Keratinocyte (primary cell): ENCODE measurements around the gene SOX8. TPM values are rescaled to one million over a fixed set of nuclear protein-coding genes. Genes with fewer than 3 reads are reported as not detected.

Experiments used
- DNase-seq: peaks from one replicate; pipeline ENCODE4 v3.0.0-alpha.2; 2011; ENCODE audit warnings: low read depth, missing footprints, low spot score
- FAIRE-seq: peaks from 2 replicates; lab custom pipeline; 2011; peaks lifted over from hg19 to GRCh38; lab: Jason Lieb, UNC
- H2AFZ ChIP-seq: 2 replicates; pipeline ENCODE4 v1.6.0; 2012; ENCODE audit warnings: low read length, control low read depth, inconsistent platforms; ENCODE audit not compliant: control insufficient read depth
- H3K27ac ChIP-seq: 2 replicates; pipeline ENCODE4 v1.5.1; 2011; ENCODE audit warnings: low read length; ENCODE audit not compliant: control insufficient read depth, insufficient read depth
- H3K27me3 ChIP-seq: 3 replicates; pipeline ENCODE4 v1.6.0; 2011; ENCODE audit warnings: low read length; ENCODE audit not compliant: control insufficient read depth, insufficient read depth; ENCODE audit errors: extremely low read depth
- H3K36me3 ChIP-seq, 2 experiments: 2 replicates in 1 of 2; 3 replicates in 1 of 2; pipeline ENCODE4 v1.5.1; 2011; ENCODE audit warnings: low read length in 2 of 2, mild to moderate bottlenecking in 1 of 2; ENCODE audit not compliant: control insufficient read depth in 2 of 2, insufficient read depth in 2 of 2; ENCODE audit errors: extremely low read depth in 1 of 2
- H3K4me1 ChIP-seq: 3 replicates; pipeline ENCODE4 v1.5.1; 2011; ENCODE audit warnings: low read length; ENCODE audit not compliant: control insufficient read depth, insufficient read depth; ENCODE audit errors: extremely low read depth
- H3K4me2 ChIP-seq: 3 replicates; pipeline ENCODE4 v1.6.0; 2011; ENCODE audit warnings: low read depth, low read length; ENCODE audit not compliant: control insufficient read depth, insufficient read depth; ENCODE audit errors: extremely low read depth
- H3K4me3 ChIP-seq, 3 experiments: fragments of 200-600 bp in 1 of 3; sonication (generic) in 1 of 3; 2 replicates in 2 of 3; 3 replicates in 1 of 3; pipeline ENCODE4 v1.5.1; 2011 to 2016; ENCODE audit warnings: low read length in 3 of 3, mild to moderate bottlenecking in 3 of 3, control low read depth in 2 of 3, inconsistent platforms in 1 of 3, low read depth in 1 of 3, mixed read lengths in 1 of 3, mixed run types in 1 of 3, moderate library complexity in 1 of 3; ENCODE audit not compliant: control insufficient read depth in 2 of 3, insufficient read depth in 2 of 3; ENCODE audit errors: extremely low read depth in 1 of 3
- H3K79me2 ChIP-seq: 2 replicates; pipeline ENCODE4 v1.6.0; 2012; ENCODE audit warnings: low read length; ENCODE audit not compliant: control insufficient read depth, insufficient read depth
- H3K9ac ChIP-seq: 3 replicates; pipeline ENCODE4 v1.6.0; 2011; ENCODE audit warnings: low read length; ENCODE audit not compliant: control insufficient read depth, insufficient read depth; ENCODE audit errors: extremely low read depth
- H3K9me1 ChIP-seq: 3 replicates; pipeline ENCODE4 v1.6.0; 2011; ENCODE audit warnings: low read length; ENCODE audit not compliant: control insufficient read depth, insufficient read depth; ENCODE audit errors: extremely low read depth
- H3K9me3 ChIP-seq: 2 replicates; pipeline ENCODE4 v1.5.1; 2012; ENCODE audit warnings: low read depth, low read length; ENCODE audit not compliant: control insufficient read depth
- H4K20me1 ChIP-seq: 3 replicates; pipeline ENCODE4 v1.6.0; 2011; ENCODE audit warnings: low read length; ENCODE audit not compliant: control insufficient read depth, insufficient read depth; ENCODE audit errors: extremely low read depth
- EZH2 ChIP-seq: IDR thresholded peaks from one replicate; pipeline ENCODE4 v1.6.1; 2012; ENCODE audit warnings: inconsistent platforms, mild to moderate bottlenecking, low read length, moderate library complexity
- dilution Hi-C: fragments of 300-500 bp; cut with MboI; formaldehyde crosslinking; loops from one replicate; pipeline ENCODE4 v1.7.0; 2020; ENCODE audit warnings: low sequenced_read_pairs; ENCODE audit not compliant: extremely low pct_ligation_motif_present
- polyA plus RNA-seq, 5 experiments: library from polyadenylated mRNA; depleted of rRNA in 3 of 5; stranded (reverse) in 3 of 5; stranded (forward) in 1 of 5; unstranded in 1 of 5; fragments of >200 nt; gene quantifications; 1 replicate in 1 of 5; 2 replicates in 3 of 5; 3 replicates in 1 of 5; pipeline versions ENCODE4 v1.2.1 to v1.2.3, GENCODE V29; 2011 to 2012; ENCODE audit warnings: missing spikeins in 2 of 5, low read depth in 1 of 5, low replicate concordance in 1 of 5
- TF ChIP-seq, protein P1 (sequence below), 3 experiments: IDR thresholded peaks in 1 of 3; conservative IDR thresholded peaks in 1 of 3; optimal IDR thresholded peaks in 1 of 3; 2 replicates in 2 of 3; 3 replicates in 1 of 3; pipeline versions ENCODE3 to v1.5.1; 2011; ENCODE audit warnings: low read length in 3 of 3, mild to moderate bottlenecking in 3 of 3, moderate library complexity in 2 of 3, control low read depth in 1 of 3, inconsistent platforms in 1 of 3; ENCODE audit not compliant: insufficient read depth in 2 of 3; ENCODE audit errors: extremely low read depth in 1 of 3

The SOX8 gene
- polyA plus RNA-seq, 1 donor (not counting 4 experiments of a cell fraction or from before 2014, with no cell fraction given), result 0.03 TPM

DNA sequence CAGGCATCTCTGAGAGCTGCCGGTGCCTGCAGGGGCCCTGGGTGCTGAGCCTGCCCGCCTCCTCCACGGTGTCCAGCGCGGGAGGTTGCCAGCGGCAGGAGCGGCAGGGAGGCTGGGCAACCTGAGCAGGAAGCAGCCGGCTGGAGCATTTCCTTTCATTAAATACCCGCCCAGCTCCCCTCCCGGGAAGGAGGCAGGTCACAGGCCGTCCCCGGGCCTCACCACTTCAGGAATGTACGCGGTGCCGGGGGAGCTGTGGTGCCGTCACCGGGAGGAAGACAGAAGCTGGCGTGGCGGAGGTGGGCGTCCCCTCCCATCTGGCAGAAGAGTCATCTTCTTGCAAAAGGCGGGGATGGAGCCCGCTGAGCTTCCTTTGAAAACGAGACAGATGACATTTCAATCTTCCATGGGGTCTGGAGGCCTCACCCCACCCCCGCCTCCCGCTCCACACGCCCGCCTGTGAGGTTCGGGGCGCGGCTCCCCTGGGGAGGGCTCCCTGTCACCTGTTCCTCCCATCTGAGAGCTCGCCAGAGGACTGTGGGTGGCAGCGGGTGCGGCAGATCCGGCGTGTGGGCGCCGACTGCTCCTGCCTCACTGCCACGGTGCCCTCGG is 16.0 kb downstream of the SOX8 start:
- dilution Hi-C loops, result no loop called here
- no peak for DNase-seq
- no peak overlapping the region for H3K9ac ChIP-seq

GRCh38 chr16:998211-998610 is 16.6 kb downstream of the SOX8 start:
- Histone ChIP-seq H3K9ac (no peak overlapping the region), H3K4me3 (no peak overlapping the region), H3K27ac (no peak overlapping the region), H3K9me1 (no peaks in the 10 kb centered on the region), H4K20me1 (no peaks in the 10 kb centered on the region), H3K4me1 (peaks cover 6% of the 10 kb centered on the region), H3K79me2 (no peaks in the 10 kb centered on the region), H2AFZ (no peak overlapping the region), H3K9me3 (peaks cover 20% of the 10 kb centered on the region), H3K36me3 (no peaks in the 10 kb centered on the region), H3K27me3 (peaks cover 55% of the 10 kb centered on the region), H3K4me2 (no peak overlapping the region)
- DNase-seq, result no peak
- dilution Hi-C loops, result no loop called here
- no peak for FAIRE-seq
- TF ChIP-seq EZH2, result no peak
- TF ChIP-seq, protein P1, sequence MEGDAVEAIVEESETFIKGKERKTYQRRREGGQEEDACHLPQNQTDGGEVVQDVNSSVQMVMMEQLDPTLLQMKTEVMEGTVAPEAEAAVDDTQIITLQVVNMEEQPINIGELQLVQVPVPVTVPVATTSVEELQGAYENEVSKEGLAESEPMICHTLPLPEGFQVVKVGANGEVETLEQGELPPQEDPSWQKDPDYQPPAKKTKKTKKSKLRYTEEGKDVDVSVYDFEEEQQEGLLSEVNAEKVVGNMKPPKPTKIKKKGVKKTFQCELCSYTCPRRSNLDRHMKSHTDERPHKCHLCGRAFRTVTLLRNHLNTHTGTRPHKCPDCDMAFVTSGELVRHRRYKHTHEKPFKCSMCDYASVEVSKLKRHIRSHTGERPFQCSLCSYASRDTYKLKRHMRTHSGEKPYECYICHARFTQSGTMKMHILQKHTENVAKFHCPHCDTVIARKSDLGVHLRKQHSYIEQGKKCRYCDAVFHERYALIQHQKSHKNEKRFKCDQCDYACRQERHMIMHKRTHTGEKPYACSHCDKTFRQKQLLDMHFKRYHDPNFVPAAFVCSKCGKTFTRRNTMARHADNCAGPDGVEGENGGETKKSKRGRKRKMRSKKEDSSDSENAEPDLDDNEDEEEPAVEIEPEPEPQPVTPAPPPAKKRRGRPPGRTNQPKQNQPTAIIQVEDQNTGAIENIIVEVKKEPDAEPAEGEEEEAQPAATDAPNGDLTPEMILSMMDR (optimal IDR thresholded peaks at IDR 0.05 in 1 of 3, IDR thresholded peaks at IDR 0.05 in 1 of 3, conservative IDR thresholded peaks at IDR 0.05 in 1 of 3; ENCODE audit: extremely low read depth in 1 of 3, insufficient read depth in 2 of 3, low read length in 3 of 3), result no peak

More for the DNA sequence above, 16.0 kb downstream of the SOX8 start:
- Histone ChIP-seq H3K27ac (no peak overlapping the region), H3K4me1 (peaks cover 6% of the 10 kb centered on the region), H3K4me2 (peak overlapping the region; percentile 32), H2AFZ (no peak overlapping the region), H3K9me3 (peaks cover 20% of the 10 kb centered on the region), H3K36me3 (no peaks in the 10 kb centered on the region), H4K20me1 (no peaks in the 10 kb centered on the region), H3K4me3 (no peak overlapping the region), H3K9me1 (no peaks in the 10 kb centered on the region), H3K79me2 (no peaks in the 10 kb centered on the region), H3K27me3 (peaks cover 55% of the 10 kb centered on the region)
- FAIRE-seq, result no peak
- TF ChIP-seq, protein P1 (optimal IDR thresholded peaks at IDR 0.05 in 1 of 3, IDR thresholded peaks at IDR 0.05 in 1 of 3, conservative IDR thresholded peaks at IDR 0.05 in 1 of 3; ENCODE audit: extremely low read depth in 1 of 3, insufficient read depth in 2 of 3, low read length in 3 of 3), result no peak
- TF ChIP-seq EZH2, result no peak
